OCI-LY1 (cell line): ENCODE data around the gene RCAN2.

ENCODE experiments used
- H2AFZ ChIP-seq: fragments of 200-600 bp; sonication (generic), shearing (Covaris generic); 2 replicates; pipeline ENCODE4 v1.6.0; 2014; ENCODE audit warnings: antibody characterized with exemption, mild to moderate bottlenecking, low read length
- H3F3A ChIP-seq: fragments of 200-600 bp; sonication (generic), shearing (Covaris generic); 2 replicates; pipeline ENCODE4 v1.6.0; 2014; ENCODE audit warnings: mild to moderate bottlenecking, antibody characterized with exemption, low read length, moderate library complexity; ENCODE audit not compliant: insufficient read depth
- H3K27ac ChIP-seq: fragments of 200-600 bp; sonication (generic); 2 replicates; pipeline ENCODE4 v1.5.1; 2014; ENCODE audit warnings: low read length, mixed run types, mild to moderate bottlenecking, low read depth; ENCODE audit not compliant: poor library complexity, severe bottlenecking
- H3K27me3 ChIP-seq: fragments of 200-600 bp; sonication (generic); 2 replicates; pipeline ENCODE4 v1.6.0; 2014; ENCODE audit warnings: antibody characterized with exemption, mild to moderate bottlenecking, low read length, moderate library complexity; ENCODE audit not compliant: insufficient read depth
- H3K36me3 ChIP-seq: fragments of 200-600 bp; sonication (generic); 2 replicates; pipeline ENCODE4 v1.6.1; 2014; ENCODE audit warnings: mild to moderate bottlenecking, antibody characterized with exemption, low read length, moderate library complexity, mixed read lengths; ENCODE audit not compliant: insufficient read depth
- H3K4me1 ChIP-seq: fragments of 200-600 bp; sonication (generic); 2 replicates; pipeline ENCODE4 v1.5.1; 2014; ENCODE audit warnings: mild to moderate bottlenecking, low read length, moderate library complexity; ENCODE audit not compliant: insufficient read depth, severe bottlenecking
- H3K4me2 ChIP-seq: fragments of 200-600 bp; sonication (generic), shearing (Covaris generic); 2 replicates; pipeline ENCODE4 v1.6.1; 2014; ENCODE audit warnings: low read length
- H3K4me3 ChIP-seq: fragments of 200-600 bp; sonication (generic); 2 replicates; pipeline ENCODE4 v1.5.1; 2014; ENCODE audit warnings: low read length, low read depth, mild to moderate bottlenecking, mixed read lengths; ENCODE audit not compliant: poor library complexity, severe bottlenecking
- H3K79me2 ChIP-seq: fragments of 200-600 bp; shearing (Covaris generic); 2 replicates; pipeline ENCODE4 v1.6.1; 2016; ENCODE audit warnings: mixed run types, low read length, mixed read lengths; ENCODE audit not compliant: insufficient read depth
- H3K9ac ChIP-seq: fragments of 200-600 bp; sonication (generic), shearing (Covaris generic); 2 replicates; pipeline ENCODE4 v1.6.1; 2014; ENCODE audit warnings: mild to moderate bottlenecking, low read length, mixed read lengths
- H3K9me2 ChIP-seq: fragments of 200-600 bp; sonication (generic), shearing (Covaris generic); 2 replicates; pipeline ENCODE4 v1.6.1; 2014; ENCODE audit warnings: low read depth, mild to moderate bottlenecking, low read length, mixed read lengths
- H3K9me3 ChIP-seq: fragments of 200-600 bp; shearing (Covaris generic); 2 replicates; pipeline ENCODE4 v1.6.1; 2014; ENCODE audit warnings: low read length, mixed read lengths
- H4K20me1 ChIP-seq: fragments of 200-600 bp; sonication (generic), shearing (Covaris generic); 2 replicates; pipeline ENCODE4 v1.6.0; 2016; ENCODE audit warnings: mild to moderate bottlenecking, low read length; ENCODE audit not compliant: insufficient read depth
- CTCF ChIP-seq: fragments of 200-600 bp; sonication (generic), shearing (Covaris generic); IDR thresholded peaks from 2 replicates; pipeline ENCODE4 v1.5.1; 2017; ENCODE audit warnings: mild to moderate bottlenecking, antibody characterized with exemption, low read length, moderate library complexity, mixed read lengths
- EZH2 ChIP-seq: fragments of 200-600 bp; sonication (generic), shearing (Covaris generic); IDR thresholded peaks from 2 replicates; pipeline ENCODE4 v1.8.0; 2017; ENCODE audit warnings: borderline replicate concordance, mixed run types, mild to moderate bottlenecking, antibody characterized with exemption, low read length, moderate library complexity, mixed read lengths

The RCAN2 gene

DNA sequence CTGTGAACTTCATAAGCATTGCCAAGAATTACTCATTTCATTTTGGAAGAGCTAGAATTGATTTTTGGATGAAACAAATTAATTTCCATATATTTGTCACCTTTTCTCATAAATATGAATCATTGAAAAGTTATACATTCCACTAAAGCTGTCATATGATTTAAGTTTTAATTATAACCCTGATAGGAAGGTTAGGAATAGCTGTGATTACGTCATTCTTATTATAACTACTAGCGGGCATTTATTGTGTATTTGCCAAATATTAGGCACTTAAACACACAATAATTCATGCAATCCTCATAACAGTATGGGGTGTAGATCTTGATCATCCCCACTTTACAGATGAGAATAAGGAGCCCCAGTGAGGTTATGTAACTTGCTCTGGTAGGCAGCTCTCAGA is 243.1 kb downstream of the RCAN2 start:
- Histone ChIP-seq H3K9me2 (no peaks in the 10 kb centered on the region), H3K4me1 (no peaks in the 10 kb centered on the region), H3K27me3 (no peaks in the 10 kb centered on the region), H3K27ac (no peak overlapping the region), H3K79me2 (no peaks in the 10 kb centered on the region), H3K9me3 (no peaks in the 10 kb centered on the region), H3K9ac (no peak overlapping the region), H3K4me3 (no peak overlapping the region), H4K20me1 (no peaks in the 10 kb centered on the region), H3F3A (no peaks in the 10 kb centered on the region), H3K36me3 (no peaks in the 10 kb centered on the region), H2AFZ (no peak overlapping the region), H3K4me2 (no peak overlapping the region)
- no peak for TF ChIP-seq EZH2
- no peak for TF ChIP-seq CTCF

GRCh38 chr6:46246727-46247126 is 244.5 kb downstream of the RCAN2 start:
- Histone ChIP-seq H3K36me3 (no peaks in the 10 kb centered on the region), H3K27ac (no peak overlapping the region), H3K79me2 (no peaks in the 10 kb centered on the region), H3K4me3 (no peak overlapping the region), H2AFZ (no peak overlapping the region), H3K4me1 (no peaks in the 10 kb centered on the region), H3K9ac (no peak overlapping the region), H4K20me1 (no peaks in the 10 kb centered on the region), H3K27me3 (no peaks in the 10 kb centered on the region), H3K9me2 (no peaks in the 10 kb centered on the region), H3K4me2 (no peak overlapping the region), H3K9me3 (no peaks in the 10 kb centered on the region), H3F3A (no peaks in the 10 kb centered on the region)
- TF ChIP-seq CTCF (no peak), EZH2 (no peak)

DNA sequence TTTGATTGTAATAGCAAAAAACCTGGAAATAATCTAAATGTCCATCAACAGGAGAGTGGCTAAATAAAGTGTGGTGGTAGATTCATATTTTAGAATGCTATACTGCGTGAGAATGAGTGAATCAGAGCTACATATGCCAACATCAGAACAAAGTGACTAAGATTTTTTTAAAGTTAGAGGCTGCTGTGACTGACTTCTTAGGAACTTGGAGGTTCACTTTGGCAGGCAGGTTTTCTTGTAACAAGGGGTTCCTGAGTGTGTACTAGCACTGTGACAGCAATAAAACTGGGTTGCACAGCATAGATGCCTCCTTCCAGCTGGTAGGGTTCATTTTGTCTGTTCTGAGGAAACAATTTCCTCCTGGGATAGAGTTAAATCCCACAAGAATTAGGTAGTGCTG is 245.2 kb downstream of the RCAN2 start:
- H3K9me3 ChIP-seq: no peaks in the 10 kb centered on the region
- H2AFZ ChIP-seq: no peak overlapping the region
- no peaks in the 10 kb centered on the region for H4K20me1 ChIP-seq
- H3K4me1 ChIP-seq: no peaks in the 10 kb centered on the region
- H3K27ac ChIP-seq: no peak overlapping the region
- no peak overlapping the region for H3K4me3 ChIP-seq
- H3K9me2 ChIP-seq: no peaks in the 10 kb centered on the region
- H3F3A ChIP-seq: no peaks in the 10 kb centered on the region
- no peaks in the 10 kb centered on the region for H3K36me3 ChIP-seq
- H3K4me2 ChIP-seq: no peak overlapping the region
- no peaks in the 10 kb centered on the region for H3K79me2 ChIP-seq
- no peak overlapping the region for H3K9ac ChIP-seq
- no peaks in the 10 kb centered on the region for H3K27me3 ChIP-seq
- TF ChIP-seq EZH2 (no peak), CTCF (no peak)
